ENCODE measurements around the gene PRRT4.

DNA sequence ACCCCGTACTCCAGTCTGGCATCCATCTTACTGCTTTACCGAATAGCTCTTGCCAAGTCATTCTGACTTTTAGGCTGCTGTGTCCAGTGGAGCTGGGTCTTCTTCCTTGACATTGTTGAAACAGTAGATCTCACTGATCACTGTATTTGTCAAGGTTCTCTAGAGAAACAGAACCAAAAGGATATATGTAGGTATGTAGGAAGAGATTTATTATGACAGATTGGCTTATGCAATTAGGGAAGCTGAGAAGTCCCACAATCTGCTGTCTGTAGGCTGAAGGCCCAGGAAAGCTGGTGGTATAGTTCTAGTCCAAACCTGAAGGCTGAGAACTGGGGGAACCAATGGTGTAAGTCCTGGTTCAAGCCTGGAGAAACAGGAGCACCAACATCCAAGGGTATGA, 12.1 kb upstream of the PRRT4 start:
- TF ChIP-seq CTCF (conservative IDR thresholded peaks at IDR 0.05; ENCODE audit: low read depth in 2 of 2) (no peak), POLR2AphosphoS5 (IDR thresholded peaks at IDR 0.05; ENCODE audit: low read depth) (no peak), EZH2 (IDR thresholded peaks at IDR 0.05; ENCODE audit: low read depth, unreplicated experiment) (no peak), EZH2phosphoT487 (IDR thresholded peaks at IDR 0.05; ENCODE audit: unreplicated experiment) (no peak), STAT1 (IDR thresholded peaks at IDR 0.05; ENCODE audit: unreplicated experiment) (no peak)
- TF ChIP-seq, protein P1, sequence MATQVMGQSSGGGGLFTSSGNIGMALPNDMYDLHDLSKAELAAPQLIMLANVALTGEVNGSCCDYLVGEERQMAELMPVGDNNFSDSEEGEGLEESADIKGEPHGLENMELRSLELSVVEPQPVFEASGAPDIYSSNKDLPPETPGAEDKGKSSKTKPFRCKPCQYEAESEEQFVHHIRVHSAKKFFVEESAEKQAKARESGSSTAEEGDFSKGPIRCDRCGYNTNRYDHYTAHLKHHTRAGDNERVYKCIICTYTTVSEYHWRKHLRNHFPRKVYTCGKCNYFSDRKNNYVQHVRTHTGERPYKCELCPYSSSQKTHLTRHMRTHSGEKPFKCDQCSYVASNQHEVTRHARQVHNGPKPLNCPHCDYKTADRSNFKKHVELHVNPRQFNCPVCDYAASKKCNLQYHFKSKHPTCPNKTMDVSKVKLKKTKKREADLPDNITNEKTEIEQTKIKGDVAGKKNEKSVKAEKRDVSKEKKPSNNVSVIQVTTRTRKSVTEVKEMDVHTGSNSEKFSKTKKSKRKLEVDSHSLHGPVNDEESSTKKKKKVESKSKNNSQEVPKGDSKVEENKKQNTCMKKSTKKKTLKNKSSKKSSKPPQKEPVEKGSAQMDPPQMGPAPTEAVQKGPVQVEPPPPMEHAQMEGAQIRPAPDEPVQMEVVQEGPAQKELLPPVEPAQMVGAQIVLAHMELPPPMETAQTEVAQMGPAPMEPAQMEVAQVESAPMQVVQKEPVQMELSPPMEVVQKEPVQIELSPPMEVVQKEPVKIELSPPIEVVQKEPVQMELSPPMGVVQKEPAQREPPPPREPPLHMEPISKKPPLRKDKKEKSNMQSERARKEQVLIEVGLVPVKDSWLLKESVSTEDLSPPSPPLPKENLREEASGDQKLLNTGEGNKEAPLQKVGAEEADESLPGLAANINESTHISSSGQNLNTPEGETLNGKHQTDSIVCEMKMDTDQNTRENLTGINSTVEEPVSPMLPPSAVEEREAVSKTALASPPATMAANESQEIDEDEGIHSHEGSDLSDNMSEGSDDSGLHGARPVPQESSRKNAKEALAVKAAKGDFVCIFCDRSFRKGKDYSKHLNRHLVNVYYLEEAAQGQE (IDR thresholded peaks at IDR 0.05; ENCODE audit: unreplicated experiment): no peak
